Measurements from ENCODE around the gene SGF29. TPM values are rescaled to one million over a fixed set of nuclear protein-coding genes. Genes with fewer than 3 reads are reported as not detected.

The SGF29 gene
- total and polyA plus RNA-seq, 2 experiments from 2014 or later, result 10.0 to 17.6 TPM

DNA sequence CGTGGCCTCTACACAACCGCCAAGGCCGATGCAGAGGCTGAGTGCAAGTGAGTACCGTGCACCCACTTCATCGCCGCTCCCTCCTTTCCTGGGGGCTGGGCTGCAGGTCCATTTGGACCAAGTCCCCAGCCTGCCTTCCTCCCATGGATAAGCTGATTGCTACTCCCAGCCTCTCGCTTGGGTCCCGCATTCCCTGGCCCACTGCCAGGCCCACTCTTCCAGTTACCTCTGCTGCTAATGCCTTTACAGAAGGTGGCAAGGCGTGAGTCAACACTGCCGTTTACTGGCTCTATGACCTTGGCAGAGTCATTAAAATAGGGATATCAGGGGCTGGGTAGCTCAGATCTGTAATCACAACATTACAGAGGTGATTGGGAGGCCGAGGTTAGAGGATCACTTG is 32.0 kb downstream of the SGF29 start:
- peaks cover 4% of the 10 kb centered on the region; the same call in 1 of the 2 replicates for H3K36me3 ChIP-seq (ENCODE audit: insufficient read depth)
- no peaks in the 10 kb centered on the region for H3K27me3 ChIP-seq (ENCODE audit: insufficient read depth)
- H4K20me1 ChIP-seq (replicated peaks; ENCODE audit: insufficient read depth), result no peaks in the 10 kb centered on the region; the same call in 1 of the 2 replicates
- no peaks in the 10 kb centered on the region for H3F3A ChIP-seq (replicated peaks; ENCODE audit: low read depth)
- H3K79me2 ChIP-seq (replicated peaks; ENCODE audit: insufficient read depth), result no peaks in the 10 kb centered on the region
- no peak overlapping the region for H3K4me2 ChIP-seq
- H3K4me3 ChIP-seq, result no peak overlapping the region
- H3K4me1 ChIP-seq (ENCODE audit: insufficient read depth), result no peaks in the 10 kb centered on the region
- DNase-seq (ENCODE audit: low spot score) (no peak), ATAC-seq (no peak)
- no peak overlapping the region for H2AFZ ChIP-seq
- H3K9me2 ChIP-seq (ENCODE audit: insufficient read depth), result no peaks in the 10 kb centered on the region
- H3K9me3 Mint-ChIP-seq, result no peaks in the 10 kb centered on the region
- H3K27ac Mint-ChIP-seq, result no peak overlapping the region
- H3K27ac ChIP-seq (ENCODE audit: low read depth), result no peak overlapping the region
- H3K4me1 Mint-ChIP-seq, result no peaks in the 10 kb centered on the region
- H3K36me3 Mint-ChIP-seq (ENCODE audit: low read depth), result peaks cover 18% of the 10 kb centered on the region
- TF ChIP-seq CTCF (conservative IDR thresholded peaks at IDR 0.05; ENCODE audit: low read depth in 2 of 2), result no peak
- no peak for TF ChIP-seq EZH2phosphoT487 (IDR thresholded peaks at IDR 0.05; ENCODE audit: unreplicated experiment)
- no peak for TF ChIP-seq JUNB (IDR thresholded peaks at IDR 0.05; ENCODE audit: unreplicated experiment)
- no peak overlapping the region for H3K4me3 Mint-ChIP-seq
- H3K27me3 Mint-ChIP-seq (ENCODE audit: insufficient read depth, low read depth, poor library complexity), result peaks cover 3% of the 10 kb centered on the region

DNA sequence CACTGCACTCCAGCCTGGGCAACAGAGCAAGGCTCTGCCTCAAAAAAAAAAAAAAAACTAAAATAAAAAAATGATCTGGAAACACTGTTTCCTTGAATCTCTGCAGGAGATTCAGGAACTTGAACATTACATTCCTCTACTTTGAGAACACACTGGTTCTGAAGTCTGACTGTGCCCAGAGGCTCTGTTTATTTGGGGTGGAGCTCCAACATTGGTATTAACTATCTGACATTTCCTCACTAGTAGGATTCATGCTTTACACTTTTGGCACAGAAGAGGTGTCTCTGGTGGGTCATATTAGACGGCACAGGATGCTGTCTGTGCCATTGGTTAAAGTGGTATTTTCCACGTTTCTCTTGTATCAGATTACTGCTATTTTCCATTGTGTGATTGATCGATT is 32.7 kb downstream of the SGF29 start:
- Histone ChIP-seq H3F3A (replicated peaks; ENCODE audit: low read depth) (no peaks in the 10 kb centered on the region), H3K27ac (ENCODE audit: low read depth) (no peak overlapping the region), H4K20me1 (replicated peaks; ENCODE audit: insufficient read depth) (no peaks in the 10 kb centered on the region; the same call in 1 of the 2 replicates), H2AFZ (no peak overlapping the region), H3K4me3 (no peak overlapping the region), H3K79me2 (replicated peaks; ENCODE audit: insufficient read depth) (no peaks in the 10 kb centered on the region), H3K4me2 (no peak overlapping the region), H3K4me1 (ENCODE audit: insufficient read depth) (no peaks in the 10 kb centered on the region), H3K36me3 (ENCODE audit: insufficient read depth) (peaks cover under 1% of the 10 kb centered on the region; the same call in 1 of the 2 replicates), H3K27me3 (ENCODE audit: insufficient read depth) (no peaks in the 10 kb centered on the region), H3K9me2 (ENCODE audit: insufficient read depth) (no peaks in the 10 kb centered on the region)
- H3K9me3 Mint-ChIP-seq, result no peaks in the 10 kb centered on the region
- peaks cover 5% of the 10 kb centered on the region for H3K27me3 Mint-ChIP-seq (ENCODE audit: insufficient read depth, low read depth, poor library complexity)
- H3K27ac Mint-ChIP-seq, result no peak overlapping the region
- no peak for TF ChIP-seq EZH2 (IDR thresholded peaks at IDR 0.05; ENCODE audit: low read depth, unreplicated experiment)
- no peak for TF ChIP-seq ZNF462 (CRISPR knock-in tag; IDR thresholded peaks at IDR 0.05)
- TF ChIP-seq CTCF (conservative IDR thresholded peaks at IDR 0.05; ENCODE audit: low read depth in 2 of 2), result no peak
- TF ChIP-seq REST (IDR thresholded peaks at IDR 0.05; ENCODE audit: unreplicated experiment), result no peak
- peaks cover 22% of the 10 kb centered on the region for H3K36me3 Mint-ChIP-seq (ENCODE audit: low read depth)
- H3K4me3 Mint-ChIP-seq, result no peak overlapping the region
- DNase-seq (ENCODE audit: low spot score), result no peak
- H3K4me1 Mint-ChIP-seq, result no peaks in the 10 kb centered on the region
- no peak for ATAC-seq

Data from GM23338 (cell line).